IMR-90 (cell line): ENCODE results near the gene QDPR. TPM values are rescaled to one million over a fixed set of nuclear protein-coding genes. Genes with fewer than 3 reads are reported as not detected.

Experiments used
- ATAC-seq: fragments of 200-7000 bp; cut with Tn5 transposase; 2 replicates; pipeline ENCODE4 v1.9.1; 2020; ENCODE audit warnings: low read depth, mild to moderate bottlenecking, moderate library complexity
- BruUV-seq: library from RNA; stranded (reverse); fragments of 400-500 nt; replicated peaks from 2 replicates; lab custom pipeline; 2021; lab: Mats Ljungman, UMichigan
- CTCF ChIA-PET: fragments of 300-600 bp; formaldehyde crosslinking; extraction: SDS; loops from one replicate; lab custom pipeline; 2021; ENCODE audit warnings: antibody characterized with exemption; lab: Yijun Ruan, JAX
- POLR2A ChIA-PET: fragments of 300-600 bp; sonication (Branson Sonifier 250); formaldehyde crosslinking; loops from one replicate; lab custom pipeline; 2022; ENCODE audit warnings: antibody characterized with exemption; ENCODE audit not compliant: unreplicated experiment; lab: Charles Lee
- DNase-seq: peaks from one replicate; pipeline ENCODE4 v3.0.0; 2013
- H2AFZ ChIP-seq: replicated peaks from 2 replicates; pipeline ENCODE3; 2013; ENCODE audit warnings: low read length, mild to moderate bottlenecking; ENCODE audit not compliant: poor library complexity
- H2AK5ac ChIP-seq: 2 replicates; pipeline ENCODE4 v1.6.1; 2013; ENCODE audit warnings: low read depth, low read length, inconsistent platforms
- H2AK9ac ChIP-seq: replicated peaks from 2 replicates; pipeline ENCODE3; 2013; ENCODE audit warnings: mild to moderate bottlenecking, low read depth, low read length, moderate library complexity; ENCODE audit not compliant: poor library complexity
- H2BK120ac ChIP-seq: 2 replicates; pipeline ENCODE4 v1.6.1; 2013; ENCODE audit warnings: low read depth, low read length, inconsistent platforms
- H2BK15ac ChIP-seq: 3 replicates; pipeline ENCODE4 v1.6.1; 2013; ENCODE audit warnings: low read depth, low read length, inconsistent platforms
- H2BK20ac ChIP-seq: 2 replicates; pipeline ENCODE4 v1.6.1; 2013; ENCODE audit warnings: low read depth, mild to moderate bottlenecking, inconsistent platforms, low read length, moderate library complexity
- H2BK5ac ChIP-seq: 2 replicates; pipeline ENCODE4 v1.6.1; 2013; ENCODE audit warnings: mild to moderate bottlenecking, low read depth, low read length, inconsistent platforms; ENCODE audit not compliant: poor library complexity, severe bottlenecking
- H3K14ac ChIP-seq: replicated peaks from 2 replicates; pipeline ENCODE4 v1.6.1; 2013; ENCODE audit warnings: low read depth, low read length, inconsistent platforms
- H3K18ac ChIP-seq: 2 replicates; pipeline ENCODE4 v1.6.1; 2013; ENCODE audit warnings: low read depth, low read length, control low read depth
- H3K23ac ChIP-seq: 2 replicates; pipeline ENCODE4 v1.6.1; 2013; ENCODE audit warnings: low read depth, low read length, inconsistent platforms
- H3K27ac ChIP-seq: 2 replicates; pipeline ENCODE4 v1.5.1; 2013; ENCODE audit warnings: mild to moderate bottlenecking, control low read depth, low read length; ENCODE audit not compliant: insufficient read depth
- H3K27me3 ChIP-seq: 2 replicates; pipeline ENCODE4 v1.6.1; 2013; ENCODE audit warnings: low read length; ENCODE audit not compliant: control insufficient read depth, insufficient read depth
- H3K36me3 ChIP-seq: 2 replicates; pipeline ENCODE4 v1.6.1; 2013; ENCODE audit warnings: low read length, mixed read lengths; ENCODE audit not compliant: control insufficient read depth, insufficient read depth
- H3K4ac ChIP-seq: 2 replicates; pipeline ENCODE4 v1.6.1; 2013; ENCODE audit warnings: low read depth, low read length, inconsistent platforms
- H3K4me1 ChIP-seq: 2 replicates; pipeline ENCODE4 v1.6.1; 2013; ENCODE audit warnings: low read length, mixed read lengths; ENCODE audit not compliant: control insufficient read depth, insufficient read depth
- H3K4me2 ChIP-seq: 2 replicates; pipeline ENCODE4 v1.6.1; 2013; ENCODE audit warnings: low read depth, mild to moderate bottlenecking, control low read depth, low read length, moderate library complexity
- H3K4me3 ChIP-seq: 2 replicates; pipeline ENCODE4 v1.5.1; 2013; ENCODE audit warnings: low read depth, mild to moderate bottlenecking, control low read depth, low read length, moderate library complexity; ENCODE audit not compliant: insufficient read depth
- H3K56ac ChIP-seq: 2 replicates; pipeline ENCODE4 v1.6.1; 2013; ENCODE audit warnings: low read length, inconsistent platforms; ENCODE audit not compliant: insufficient read depth; ENCODE audit errors: extremely low read depth
- H3K79me1 ChIP-seq, 2 experiments: 2 replicates each; pipeline ENCODE4 v1.6.1; 2013; ENCODE audit warnings: low read length in 2 of 2, inconsistent platforms in 1 of 2, low read depth in 1 of 2
- H3K9ac ChIP-seq: 2 replicates; pipeline ENCODE4 v1.6.1; 2013; ENCODE audit warnings: low read depth, low read length, control low read depth
- H3K9me1 ChIP-seq: 2 replicates; pipeline ENCODE4 v1.6.1; 2013; ENCODE audit warnings: low read length, inconsistent platforms; ENCODE audit not compliant: insufficient read depth
- H3K9me3 ChIP-seq: 2 replicates; pipeline ENCODE4 v1.6.1; 2013; ENCODE audit warnings: low read length; ENCODE audit not compliant: control insufficient read depth, insufficient read depth
- H4K20me1 ChIP-seq: 2 replicates; pipeline ENCODE4 v1.6.1; 2013; ENCODE audit warnings: low read length, inconsistent platforms; ENCODE audit not compliant: insufficient read depth
- H4K5ac ChIP-seq: 2 replicates; pipeline ENCODE4 v1.6.1; 2013; ENCODE audit warnings: mild to moderate bottlenecking, low read depth, low read length, control low read depth
- H4K8ac ChIP-seq, 2 experiments: 2 replicates each; pipeline ENCODE4 v1.6.1; 2013; ENCODE audit warnings: low read depth in 2 of 2, low read length in 2 of 2, control low read depth in 1 of 2, inconsistent platforms in 1 of 2
- H4K91ac ChIP-seq: 2 replicates; pipeline ENCODE4 v1.6.1; 2013; ENCODE audit warnings: low read depth, low read length, inconsistent platforms; ENCODE audit not compliant: insufficient read depth
- BHLHE40 ChIP-seq: fragments of 150-350 bp; IDR thresholded peaks from 2 replicates; pipeline ENCODE4 v1.6.1; 2016; ENCODE audit warnings: mild to moderate bottlenecking, low read depth, low read length
- CEBPB ChIP-seq: IDR thresholded peaks from 2 replicates; pipeline ENCODE4 v1.6.1; 2012; ENCODE audit warnings: low read depth, low read length, improper control_type of control experiment
- CHD1 ChIP-seq: IDR thresholded peaks from 2 replicates; pipeline ENCODE4 v1.6.1; 2012; ENCODE audit warnings: low read depth, low read length, improper control_type of control experiment
- CTCF ChIP-seq: conservative IDR thresholded peaks from 2 replicates; pipeline ENCODE4 v1.5.1; 2012; ENCODE audit warnings: mild to moderate bottlenecking, low read depth, low read length, improper control_type of control experiment
- ELK1 ChIP-seq: fragments of 150-350 bp; IDR thresholded peaks from 2 replicates; pipeline ENCODE4 v1.6.1; 2016; ENCODE audit warnings: low read depth, mild to moderate bottlenecking, low read length, moderate library complexity, borderline replicate concordance
- FOS ChIP-seq: fragments of 150-350 bp; IDR thresholded peaks from 2 replicates; pipeline ENCODE4 v1.6.1; 2016; ENCODE audit warnings: low read depth, low read length
- MAFK ChIP-seq: IDR thresholded peaks from 2 replicates; pipeline ENCODE4 v1.6.1; 2012; ENCODE audit warnings: low read depth, low read length, improper control_type of control experiment
- MAZ ChIP-seq: IDR thresholded peaks from 2 replicates; pipeline ENCODE4 v1.6.1; 2012; ENCODE audit warnings: low read depth, mild to moderate bottlenecking, low read length, improper control_type of control experiment, moderate library complexity, borderline replicate concordance
- MXI1 ChIP-seq: IDR thresholded peaks from 2 replicates; pipeline ENCODE4 v1.6.1; 2012; ENCODE audit warnings: low read depth, mild to moderate bottlenecking, low read length, moderate library complexity, borderline replicate concordance
- NFE2L2 ChIP-seq: fragments of 150-350 bp; IDR thresholded peaks from 2 replicates; pipeline ENCODE4 v1.6.1; 2016; ENCODE audit warnings: low read depth, mild to moderate bottlenecking, low read length
- POLR2A ChIP-seq: IDR thresholded peaks from 2 replicates; pipeline ENCODE4 v1.6.1; 2012; ENCODE audit warnings: mild to moderate bottlenecking, low read depth, low read length
- RAD21 ChIP-seq: IDR thresholded peaks from 2 replicates; pipeline ENCODE4 v1.6.1; 2012; ENCODE audit warnings: low read length, improper control_type of control experiment
- RCOR1 ChIP-seq: IDR thresholded peaks from 2 replicates; pipeline ENCODE4 v1.6.1; 2012; ENCODE audit warnings: mild to moderate bottlenecking, low read length, improper control_type of control experiment; ENCODE audit not compliant: insufficient replicate concordance
- RFX5 ChIP-seq: IDR thresholded peaks from 2 replicates; pipeline ENCODE4 v1.8.0; 2012; ENCODE audit warnings: low read depth, mild to moderate bottlenecking, low read length, moderate library complexity
- SMC3 ChIP-seq: fragments of 150-350 bp; IDR thresholded peaks from 2 replicates; pipeline ENCODE4 v1.6.1; 2016; ENCODE audit warnings: low read depth, mild to moderate bottlenecking, antibody characterized with exemption, low read length, moderate library complexity
- USF2 ChIP-seq: fragments of 150-350 bp; IDR thresholded peaks from 2 replicates; pipeline ENCODE4 v1.6.1; 2017; ENCODE audit warnings: mild to moderate bottlenecking, antibody characterized with exemption, low read length, low read depth
- WGBS, 2 experiments: methylation state at CpG; one replicate each; pipeline versions ENCODE4 v1.1.5 to v1.1.7; 2013; ENCODE audit warnings: missing lambda C conversion rate in 2 of 2; ENCODE audit not compliant: insufficient read length in 1 of 2; ENCODE audit errors: extremely low coverage in 2 of 2; 5-methylcytosine and 5-hydroxymethylcytosine counted together
- dilution Hi-C: fragments of 300-500 bp; cut with HindIII; formaldehyde crosslinking; loops from one replicate; pipeline ENCODE4 v1.14.3; 2018; ENCODE audit warnings: low sequenced_read_pairs; ENCODE audit not compliant: unreplicated experiment
- in situ Hi-C: fragments of 300-500 bp; cut with MboI; formaldehyde crosslinking; loops from 3 replicates; pipeline ENCODE4 v1.14.3; 2019; ENCODE audit warnings: low sequenced_read_pairs, inconsistent platforms, mixed read lengths
- intact Hi-C: fragments of 100-400 bp; cut with micrococcal nuclease; formaldehyde crosslinking; loops from 2 replicates; pipeline ENCODE4 v1.10.0; 2022
- polyA plus RNA-seq, 3 experiments: library from polyadenylated mRNA; depleted of rRNA; stranded (reverse); fragments of >200 nt; gene quantifications; 2 replicates each; pipeline ENCODE4 v1.2.3, GENCODE V29; 2012; ENCODE audit warnings: low replicate concordance in 1 of 3
- total RNA-seq: library from RNA; depleted of rRNA; stranded (reverse); fragments of >200 nt; gene quantifications from 2 replicates; pipeline ENCODE4 v1.2.3, GENCODE V29; 2012

Gene QDPR
- total and polyA plus RNA-seq, 2 of the 4 experiments (the other 2 are of a cell fraction) = 10.4 to 31.1 TPM

GRCh38 chr4:17544831-17545234 is 32.9 kb upstream of the QDPR start:
- Histone ChIP-seq H3K27me3 (no peaks in the 10 kb centered on the region; the same call in 1 of the 2 replicates), H2BK5ac (no peak overlapping the region), H3K18ac (no peak overlapping the region), H3K9me3 (no peaks in the 10 kb centered on the region), H3K27ac (no peak overlapping the region), H3K9ac (no peak overlapping the region), H2BK15ac (no peak overlapping the region), H3K4me1 (peaks cover 1% of the 10 kb centered on the region; the same call in 1 of the 2 replicates), H3K56ac (no peak overlapping the region), H3K9me1 (no peaks in the 10 kb centered on the region), H3K36me3 (no peaks in the 10 kb centered on the region), H2BK20ac (no peak overlapping the region), H3K23ac (no peak overlapping the region), H2BK120ac (no peak overlapping the region), H2AK9ac (no peak overlapping the region), H3K79me1 (no peaks in the 10 kb centered on the region), H4K20me1 (no peaks in the 10 kb centered on the region), H2AK5ac (no peak overlapping the region), H4K5ac (no peak overlapping the region), H4K8ac (no peak overlapping the region), H3K4me3 (no peak overlapping the region), H2AFZ (no peak overlapping the region), H3K4ac (no peak overlapping the region), H3K14ac (no peak overlapping the region), H3K4me2 (no peak overlapping the region), H4K91ac (no peak overlapping the region)
- POLR2A ChIA-PET = no interaction called here
- no CpG with 5 or more reads among the region's 3 CpGs for WGBS, 2 experiments
- ATAC-seq = no peak
- intact Hi-C loops = no loop called here
- dilution Hi-C loops = no loop called here
- TF ChIP-seq RFX5 (no peak), POLR2A (no peak), MXI1 (no peak), RAD21 (no peak), FOS (no peak), CEBPB (no peak), CTCF (no peak), ELK1 (no peak), BHLHE40 (no peak), NFE2L2 (no peak), MAZ (no peak), MAFK (no peak), USF2 (no peak), RCOR1 (no peak), SMC3 (no peak), CHD1 (no peak)
- CTCF ChIA-PET = no interaction called here
- no TSS peak for BruUV-seq
- DNase-seq = no peak
- in situ Hi-C loops = loop anchor here (5.0 kb wide), 1 partner anchor 1047 kb away; no protein-coding TSS in a partner anchor
